ENCODE results near the gene KATNAL2. TPM values are rescaled to one million over a fixed set of nuclear protein-coding genes. Genes with fewer than 3 reads are reported as not detected.

Gene KATNAL2
- total RNA-seq, 1 experiment from 2014 or later = 4.2 TPM

DNA sequence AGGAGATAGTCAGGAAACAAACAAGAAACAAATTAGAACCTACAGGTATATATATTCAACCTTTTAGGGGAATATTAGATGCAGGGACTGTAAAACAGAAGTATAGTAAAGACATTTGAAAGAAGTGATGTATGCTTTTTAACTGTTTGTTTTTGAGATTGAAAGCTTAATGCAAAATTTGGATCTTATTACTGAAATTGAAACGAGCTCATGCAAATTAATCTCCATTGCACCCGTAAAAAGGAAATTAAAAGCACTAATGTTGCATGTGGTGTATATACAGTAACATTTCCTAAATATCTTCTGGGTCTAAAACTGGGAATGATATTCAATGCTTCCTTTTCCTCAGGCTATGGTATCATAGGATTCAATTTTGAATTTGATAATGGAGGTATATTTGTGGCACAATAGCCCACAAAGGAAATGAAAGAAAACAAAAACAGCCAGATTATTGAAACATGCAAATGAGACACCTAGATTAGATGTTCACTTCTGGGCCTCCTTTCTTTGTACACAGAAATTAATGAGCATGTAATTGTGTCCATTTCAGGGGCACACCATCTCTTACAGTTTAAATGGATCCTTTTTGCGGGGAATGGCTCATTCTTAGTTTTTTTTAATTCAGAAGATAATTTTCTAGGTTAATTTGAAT lies 119.7 kb downstream of the KATNAL2 start:
- no peak for DNase-seq
- H3K4me1 ChIP-seq = no peaks in the 10 kb centered on the region
- no peak overlapping the region for H3K4me3 ChIP-seq
- H3K27me3 ChIP-seq = no peaks in the 10 kb centered on the region
- H3K9me3 ChIP-seq (replicated peaks) = no peaks in the 10 kb centered on the region
- no peak overlapping the region for H3K27ac ChIP-seq
- no peaks in the 10 kb centered on the region for H3K36me3 ChIP-seq

DNA sequence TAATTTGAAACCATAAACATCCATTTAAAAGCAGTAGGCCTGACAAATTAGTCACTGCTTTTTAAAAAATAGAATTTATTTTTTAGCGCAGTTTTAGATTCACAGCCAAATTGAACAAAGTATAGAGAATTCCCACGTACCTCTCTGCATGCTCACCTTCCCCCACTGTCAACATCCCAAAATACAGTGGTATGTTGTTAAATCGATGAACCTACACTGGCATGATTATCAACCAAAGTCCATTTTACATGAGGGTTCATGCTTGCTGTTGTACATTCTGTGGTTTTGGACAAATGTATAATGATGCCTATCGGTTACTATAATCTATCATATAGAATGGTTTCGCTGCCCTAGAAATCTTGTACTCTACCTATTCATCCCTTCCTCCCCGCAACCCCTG lies 123.6 kb downstream of the KATNAL2 start:
- DNase-seq = no peak
- no peak overlapping the region for H3K27ac ChIP-seq
- H3K36me3 ChIP-seq = no peaks in the 10 kb centered on the region
- H3K27me3 ChIP-seq = no peaks in the 10 kb centered on the region
- H3K9me3 ChIP-seq (replicated peaks) = no peaks in the 10 kb centered on the region
- no peaks in the 10 kb centered on the region for H3K4me1 ChIP-seq
- H3K4me3 ChIP-seq = no peak overlapping the region

DNA sequence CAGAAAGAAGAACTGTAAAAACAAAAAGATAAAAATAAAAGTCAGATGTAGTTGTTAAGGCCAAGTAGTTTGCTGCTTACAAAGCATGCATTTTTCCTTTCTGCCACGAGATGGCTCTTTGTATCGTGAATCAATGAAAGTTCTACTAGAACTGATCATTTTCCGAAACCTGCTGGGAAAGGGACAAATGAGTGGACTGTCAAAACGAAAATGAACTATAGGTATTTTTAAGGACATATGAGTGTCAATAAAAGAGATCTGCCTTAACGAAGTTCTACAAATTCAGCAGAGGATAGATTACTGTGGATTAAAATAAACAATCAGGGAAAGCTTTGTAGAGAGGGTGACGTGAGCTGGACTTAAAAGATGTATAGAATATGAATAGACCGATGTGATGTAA lies 133.1 kb downstream of the KATNAL2 start:
- Histone ChIP-seq H3K27me3 (no peaks in the 10 kb centered on the region), H3K27ac (no peak overlapping the region), H3K4me1 (no peaks in the 10 kb centered on the region), H3K4me3 (no peak overlapping the region), H3K36me3 (no peaks in the 10 kb centered on the region), H3K9me3 (replicated peaks) (no peaks in the 10 kb centered on the region)
- DNase-seq = peak in 1 of 2 experiments; percentile 56

DNA sequence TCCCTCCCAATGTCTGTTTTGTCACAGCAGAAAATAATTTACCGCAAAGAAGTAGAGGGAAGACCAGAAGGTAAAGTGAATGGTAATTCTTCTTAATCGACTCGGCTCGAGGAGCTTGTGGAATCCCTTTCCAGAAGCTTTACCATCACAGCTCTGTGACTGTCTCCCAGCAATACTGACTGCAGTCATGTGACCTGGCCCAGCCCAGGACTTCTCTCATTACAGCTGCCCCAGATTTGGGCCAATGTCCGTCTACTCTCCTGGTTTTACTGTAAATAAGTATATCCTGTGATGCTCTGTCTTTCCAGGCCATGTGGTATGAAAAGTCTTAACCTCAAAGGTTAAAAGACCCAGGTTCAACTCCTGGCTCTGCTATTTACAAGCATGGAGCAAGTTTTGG lies 137.0 kb downstream of the KATNAL2 start:
- Histone ChIP-seq H3K9me3 (replicated peaks) (no peaks in the 10 kb centered on the region), H3K36me3 (no peaks in the 10 kb centered on the region), H3K27ac (no peak overlapping the region), H3K27me3 (no peaks in the 10 kb centered on the region), H3K4me1 (no peaks in the 10 kb centered on the region), H3K4me3 (no peak overlapping the region)
- no peak for DNase-seq

DNA sequence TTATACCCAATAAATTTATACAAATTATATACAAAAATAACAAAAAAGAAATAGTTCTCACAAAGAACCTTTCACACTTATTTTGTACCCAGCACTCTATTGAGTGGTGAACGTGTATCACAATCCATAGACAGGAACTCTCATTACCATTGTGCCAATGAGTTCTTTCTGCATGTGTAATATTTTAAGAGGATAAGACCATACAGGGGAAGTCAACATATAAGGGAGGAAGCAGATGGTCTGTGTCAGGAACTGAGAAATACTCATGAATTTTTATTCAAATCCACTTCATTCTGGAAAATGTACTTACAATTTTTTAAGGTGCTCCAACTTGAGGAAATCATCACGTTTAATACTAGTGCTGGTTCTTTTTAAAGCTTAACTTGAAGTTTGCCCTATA lies 145.1 kb downstream of the KATNAL2 start:
- no peaks in the 10 kb centered on the region for H3K27me3 ChIP-seq
- no peaks in the 10 kb centered on the region for H3K9me3 ChIP-seq (replicated peaks)
- peak overlapping the region; percentile 89 for H3K27ac ChIP-seq
- H3K4me1 ChIP-seq = peaks cover 15% of the 10 kb centered on the region
- DNase-seq = no peak
- no peaks in the 10 kb centered on the region for H3K36me3 ChIP-seq
- H3K4me3 ChIP-seq = no peak overlapping the region

DNA sequence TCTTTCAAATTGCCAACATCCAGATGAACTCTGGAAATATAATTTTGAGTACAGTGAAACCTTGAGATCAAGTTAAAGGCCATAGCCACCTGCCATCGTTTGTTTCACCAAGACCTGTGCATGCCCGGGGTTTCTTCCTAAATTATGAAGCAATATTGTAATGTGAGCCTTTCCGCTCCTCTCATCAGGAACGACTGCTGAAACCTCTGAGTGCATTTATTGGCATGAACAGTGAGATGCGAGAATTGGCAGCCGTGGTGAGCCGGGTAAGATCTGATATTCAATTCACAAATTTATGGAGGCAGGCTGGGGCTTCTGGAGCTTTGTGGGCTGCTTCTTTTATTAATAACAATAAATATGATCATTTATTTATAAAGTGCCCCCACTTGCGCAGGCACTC lies 145.7 kb downstream of the KATNAL2 start:
- Histone ChIP-seq H3K27me3 (no peaks in the 10 kb centered on the region), H3K27ac (peak overlapping the region; percentile 89), H3K36me3 (no peaks in the 10 kb centered on the region), H3K9me3 (replicated peaks) (no peaks in the 10 kb centered on the region), H3K4me3 (peak overlapping the region; percentile 8), H3K4me1 (peaks cover 15% of the 10 kb centered on the region)
- DNase-seq = peak; percentile 6 to 55

DNA sequence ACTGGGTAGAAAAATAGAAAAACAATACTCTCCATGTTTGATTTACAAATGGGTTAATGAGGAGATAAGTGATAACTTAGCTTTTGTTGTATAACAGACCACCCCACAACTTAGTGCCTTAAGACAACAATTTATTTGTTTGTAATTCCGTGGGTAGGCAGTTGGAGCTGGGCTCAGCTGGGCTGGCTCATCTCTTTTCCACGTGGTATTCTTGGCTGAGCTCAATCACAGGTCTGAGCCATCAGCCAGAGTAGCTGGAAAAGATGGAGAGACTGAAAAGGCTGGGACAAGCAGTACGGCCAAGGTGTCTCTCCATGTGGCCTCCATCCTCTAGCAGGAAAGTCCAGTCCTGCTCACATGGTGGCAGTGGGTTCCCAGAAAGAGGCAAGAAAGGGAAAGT lies 150.2 kb downstream of the KATNAL2 start:
- Histone ChIP-seq H3K27ac (no peak overlapping the region), H3K4me1 (peaks cover 14% of the 10 kb centered on the region), H3K9me3 (replicated peaks) (no peaks in the 10 kb centered on the region), H3K4me3 (no peak overlapping the region), H3K36me3 (no peaks in the 10 kb centered on the region), H3K27me3 (no peaks in the 10 kb centered on the region)
- no peak for DNase-seq

DNA sequence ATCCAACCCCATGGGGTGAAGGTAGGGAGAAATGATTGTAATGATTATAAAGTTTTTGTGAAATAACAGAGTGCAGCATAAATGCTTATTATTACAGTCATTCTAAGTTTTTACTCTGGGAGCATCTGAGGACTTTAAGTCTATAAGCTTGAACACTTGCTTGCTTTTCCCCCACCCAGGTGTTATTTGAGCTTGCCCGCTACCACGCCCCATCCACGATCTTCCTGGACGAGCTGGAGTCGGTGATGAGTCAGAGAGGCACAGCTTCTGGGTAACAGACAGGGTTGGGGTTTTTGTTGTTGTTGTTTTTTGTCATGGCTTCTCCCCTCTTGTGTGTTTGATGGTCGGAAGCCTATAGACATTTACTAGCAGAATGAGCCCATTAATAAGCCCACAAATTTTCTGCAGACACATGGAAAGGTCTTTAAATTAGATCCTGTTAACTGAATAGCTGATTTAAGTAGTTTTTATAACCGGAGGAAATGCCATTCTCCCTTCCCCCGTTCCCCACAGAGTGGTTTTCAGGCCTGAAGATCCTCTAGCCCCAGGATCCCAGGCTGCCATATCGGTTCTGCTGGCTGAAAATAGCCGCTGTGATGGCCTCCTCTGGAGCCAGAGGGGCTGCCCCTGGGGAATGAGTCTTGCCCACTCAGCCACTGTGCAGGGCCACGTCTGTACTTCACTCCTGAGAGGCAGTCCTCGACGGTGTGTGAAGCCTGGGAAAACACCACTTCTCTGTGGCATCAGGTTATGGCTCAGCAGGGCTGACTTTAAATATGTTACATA lies 157.9 kb downstream of the KATNAL2 start:
- 0 out of 2 replicates have a peak overlapping the region, but pooled peaks have one; percentile 18 for H3K4me3 ChIP-seq
- no peaks in the 10 kb centered on the region for H3K4me1 ChIP-seq
- H3K27me3 ChIP-seq = no peaks in the 10 kb centered on the region
- peak overlapping the region; percentile 27; the same call in 1 of the 2 replicates for H3K27ac ChIP-seq
- H3K9me3 ChIP-seq (replicated peaks) = no peaks in the 10 kb centered on the region
- peak; percentile 33 to 38 for DNase-seq
- H3K36me3 ChIP-seq = no peaks in the 10 kb centered on the region

DNA sequence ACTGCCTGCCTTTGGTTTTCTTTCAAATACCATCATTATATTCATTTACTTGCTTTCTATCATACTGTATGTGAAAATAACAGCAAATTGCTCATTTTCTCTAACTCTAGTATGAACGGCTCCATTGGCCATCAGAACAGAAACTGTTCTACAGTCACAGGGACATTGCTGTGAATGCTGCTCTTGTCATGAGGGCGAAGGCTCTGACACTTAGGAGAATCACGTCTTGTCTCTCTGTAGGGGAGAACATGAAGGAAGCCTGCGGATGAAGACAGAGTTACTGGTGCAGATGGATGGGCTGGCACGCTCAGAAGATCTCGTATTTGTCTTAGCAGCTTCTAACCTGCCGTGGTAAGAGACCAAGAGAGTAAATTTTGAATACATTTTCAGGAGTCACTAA lies 159.7 kb downstream of the KATNAL2 start:
- Histone ChIP-seq H3K9me3 (replicated peaks) (no peaks in the 10 kb centered on the region), H3K27ac (no peak overlapping the region), H3K4me1 (no peaks in the 10 kb centered on the region), H3K27me3 (no peaks in the 10 kb centered on the region), H3K4me3 (no peak overlapping the region), H3K36me3 (no peaks in the 10 kb centered on the region)
- DNase-seq = no peak

DNA sequence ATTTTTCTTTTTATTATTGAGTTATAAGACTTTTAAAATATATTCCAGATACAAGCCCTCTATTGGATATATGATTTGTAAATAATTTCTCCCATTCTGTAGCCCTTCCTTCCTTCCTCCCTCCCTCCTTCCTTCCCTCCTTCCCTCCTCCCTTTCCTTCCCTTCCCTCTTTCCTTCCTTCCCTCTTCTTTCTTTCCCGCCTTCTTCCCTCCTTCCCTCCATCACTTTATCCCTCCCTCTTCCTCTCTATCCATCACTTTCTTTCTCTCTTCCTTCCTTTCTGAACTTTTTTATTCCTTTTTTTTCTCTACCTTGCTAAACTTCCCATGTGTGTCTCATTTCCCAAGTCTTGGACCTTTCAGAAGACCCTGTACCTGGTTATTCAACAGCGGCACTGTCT lies 163.5 kb downstream of the KATNAL2 start:
- Histone ChIP-seq H3K36me3 (no peaks in the 10 kb centered on the region), H3K27me3 (no peaks in the 10 kb centered on the region), H3K27ac (no peak overlapping the region), H3K9me3 (replicated peaks) (no peaks in the 10 kb centered on the region), H3K4me3 (no peak overlapping the region), H3K4me1 (no peaks in the 10 kb centered on the region)
- no peak for DNase-seq

DNA sequence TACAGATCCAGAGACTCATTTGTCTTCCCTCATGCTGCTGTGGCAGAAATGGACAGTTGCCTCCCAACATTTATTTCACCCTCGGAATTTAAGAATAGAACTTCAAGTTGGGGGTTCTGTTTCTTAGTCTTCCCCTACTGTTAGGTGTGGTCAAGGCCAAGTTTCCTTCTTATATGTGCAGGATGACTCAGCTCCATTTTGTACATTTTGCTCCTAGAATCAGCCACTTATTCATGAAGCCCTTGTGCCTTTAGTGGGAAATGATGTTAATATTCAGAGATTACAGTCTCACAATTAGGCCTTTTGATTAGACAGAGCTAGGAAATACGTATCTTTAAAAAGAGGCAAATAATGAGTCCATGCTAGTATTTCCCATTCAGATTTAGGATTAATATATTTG lies 164.2 kb downstream of the KATNAL2 start:
- H3K4me1 ChIP-seq = no peaks in the 10 kb centered on the region
- H3K27me3 ChIP-seq = no peaks in the 10 kb centered on the region
- DNase-seq = no peak
- H3K27ac ChIP-seq = no peak overlapping the region
- H3K4me3 ChIP-seq = no peak overlapping the region
- no peaks in the 10 kb centered on the region for H3K9me3 ChIP-seq (replicated peaks)
- no peaks in the 10 kb centered on the region for H3K36me3 ChIP-seq

DNA sequence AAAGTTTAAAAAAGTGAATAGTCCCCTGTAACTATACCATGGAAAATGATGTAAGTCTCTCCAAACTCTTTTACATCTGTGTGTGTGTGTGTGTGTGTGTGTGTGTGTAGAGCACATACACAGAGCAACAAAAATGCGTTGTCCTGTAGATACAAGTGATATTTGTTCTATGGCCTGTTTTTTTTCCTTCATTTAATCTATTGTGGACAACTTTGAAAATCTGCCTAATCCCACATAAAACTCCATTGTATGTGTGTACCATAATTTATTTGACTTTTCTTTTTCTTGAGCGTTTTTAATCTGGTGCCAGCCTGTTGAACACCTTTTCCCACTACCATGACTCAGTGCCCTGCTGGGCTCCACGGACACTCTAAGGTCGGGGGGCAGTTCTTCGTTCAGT lies 170.3 kb downstream of the KATNAL2 start:
- H3K9me3 ChIP-seq (replicated peaks) = no peaks in the 10 kb centered on the region
- DNase-seq = no peak
- no peaks in the 10 kb centered on the region for H3K27me3 ChIP-seq
- H3K4me1 ChIP-seq = no peaks in the 10 kb centered on the region
- no peaks in the 10 kb centered on the region for H3K36me3 ChIP-seq
- H3K27ac ChIP-seq = no peak overlapping the region
- no peak overlapping the region for H3K4me3 ChIP-seq

DNA sequence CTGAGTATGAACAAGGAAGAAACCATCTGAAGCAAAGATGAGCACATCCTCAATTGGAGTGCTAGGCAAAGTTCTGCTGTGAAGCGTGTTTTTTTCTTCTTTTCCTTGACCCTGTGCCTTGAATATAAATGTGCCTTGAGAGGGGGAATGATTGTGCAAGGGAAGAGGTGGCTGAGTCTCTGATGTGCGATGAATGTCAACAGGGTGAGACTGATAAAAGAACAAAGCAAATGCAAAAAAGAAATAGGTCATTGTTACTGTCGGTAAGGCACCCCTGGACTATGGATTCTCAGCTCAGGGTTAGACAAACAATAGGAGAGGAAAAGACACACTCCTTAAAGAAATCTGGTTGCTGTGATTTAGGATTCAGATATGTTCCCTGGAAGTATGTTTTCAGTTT lies 178.4 kb downstream of the KATNAL2 start:
- H3K27ac ChIP-seq = no peak overlapping the region
- no peak overlapping the region for H3K4me3 ChIP-seq
- H3K27me3 ChIP-seq = no peaks in the 10 kb centered on the region
- no peaks in the 10 kb centered on the region for H3K4me1 ChIP-seq
- no peak for DNase-seq
- no peaks in the 10 kb centered on the region for H3K9me3 ChIP-seq (replicated peaks)
- H3K36me3 ChIP-seq = no peaks in the 10 kb centered on the region

DNA sequence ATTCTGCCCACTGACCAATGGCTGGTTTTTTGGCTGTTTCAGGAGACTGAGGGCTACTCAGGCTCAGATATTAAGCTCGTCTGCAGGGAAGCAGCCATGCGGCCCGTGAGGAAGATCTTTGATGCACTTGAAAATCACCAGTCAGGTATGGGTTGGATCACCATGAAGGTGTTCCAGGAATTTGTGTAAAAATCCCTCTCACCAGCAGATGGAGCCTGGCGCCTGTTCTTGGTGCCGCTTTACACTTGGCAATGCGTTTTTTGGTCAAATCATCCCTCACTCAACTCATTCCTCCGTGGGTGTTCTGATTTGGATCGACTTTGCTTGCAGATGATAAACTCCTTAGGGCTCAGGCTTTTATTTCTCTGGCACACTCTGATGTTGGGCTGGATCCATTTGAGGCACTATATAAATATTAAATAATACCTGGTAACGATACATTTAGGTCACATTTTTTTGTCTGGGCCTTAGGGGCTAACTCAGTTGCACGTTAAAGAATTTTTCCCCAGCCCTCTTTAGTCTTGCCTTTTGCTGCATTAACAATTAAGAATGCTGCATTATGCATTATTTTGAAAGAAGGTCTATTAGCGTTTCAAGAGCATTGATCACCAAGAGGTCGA lies 182.9 kb downstream of the KATNAL2 start:
- Histone ChIP-seq H3K9me3 (replicated peaks) (no peaks in the 10 kb centered on the region), H3K27me3 (no peaks in the 10 kb centered on the region), H3K27ac (no peak overlapping the region), H3K4me3 (no peak overlapping the region), H3K36me3 (no peaks in the 10 kb centered on the region), H3K4me1 (no peaks in the 10 kb centered on the region)
- DNase-seq = peak; percentile 33 to 65

DNA sequence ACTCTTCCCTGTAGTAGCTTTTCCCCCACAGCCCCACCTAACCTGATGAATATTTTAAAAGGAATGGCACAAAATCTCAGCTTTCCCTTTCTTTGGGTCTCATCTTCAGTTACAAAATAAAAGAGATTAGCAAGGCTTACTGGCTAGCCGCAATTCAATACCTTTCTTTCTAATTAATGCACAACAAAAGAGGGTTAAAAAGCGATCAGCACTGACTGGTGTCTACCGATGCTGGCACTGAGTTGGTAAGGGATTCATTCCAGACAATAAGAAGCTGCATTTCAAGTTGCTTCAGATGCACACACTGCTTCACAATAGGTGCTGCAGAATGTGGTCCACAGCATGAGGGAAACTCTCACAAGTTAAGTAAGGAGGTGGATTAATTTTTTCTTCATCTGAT lies 191.0 kb downstream of the KATNAL2 start:
- Histone ChIP-seq H3K9me3 (replicated peaks) (no peaks in the 10 kb centered on the region), H3K36me3 (peaks cover 11% of the 10 kb centered on the region), H3K27ac (no peak overlapping the region)

More for the DNA sequence above, 191.0 kb downstream of the KATNAL2 start:
- no peak for DNase-seq
- Histone ChIP-seq H3K27me3 (no peaks in the 10 kb centered on the region), H3K4me1 (peaks cover 7% of the 10 kb centered on the region), H3K4me3 (no peak overlapping the region)

Measured in SJCRH30 (cell line).